ENCODE results near the gene ACACA. TPM values are rescaled to one million over a fixed set of nuclear protein-coding genes. Genes with fewer than 3 reads are reported as not detected.

ACACA gene
- total and polyA plus RNA-seq, 2 donors (not counting 1 experiment from before 2014, with no cell fraction given) = 4.8 to 26.2 TPM

GRCh38 chr17:37194208-37194607 is 212.4 kb downstream of the ACACA start:
- no peaks in the 10 kb centered on the region for H3K27me3 ChIP-seq (replicated peaks in 1 of 4; ENCODE audit: control extremely low read depth in 1 of 4, control insufficient read depth in 3 of 4, insufficient read depth in 4 of 4, low read length in 3 of 4)
- H3K9me3 ChIP-seq (ENCODE audit: control extremely low read depth in 1 of 3, control insufficient read depth in 2 of 3, insufficient read depth in 1 of 3, low read length in 2 of 3) = no peaks in the 10 kb centered on the region
- no peak overlapping the region for H3K9ac ChIP-seq (ENCODE audit: low read length)
- ChIA-PET CTCF (interaction anchor here (1.1 kb wide), 1 partner anchor 28 kb away, joined by 3 read pairs; no protein-coding TSS in a partner anchor), POLR2A (no interaction called here)
- H3K36me3 ChIP-seq (replicated peaks in 1 of 2; ENCODE audit: control extremely low read depth in 1 of 2, control insufficient read depth in 1 of 2, extremely low read depth in 1 of 2, insufficient read depth in 2 of 2, low read length in 1 of 2) = peaks cover 12 to 14% of the 10 kb centered on the region in 2 experiments
- no peak for DNase-seq
- H2AFZ ChIP-seq (ENCODE audit: insufficient read depth, low read depth, low read length, poor library complexity, severe bottlenecking) = no peak overlapping the region
- Mint-ChIP-seq H3K9me3 (ENCODE audit: insufficient read depth) (no peaks in the 10 kb centered on the region), H3K4me3 (no peak overlapping the region), H3K27me3 (no peaks in the 10 kb centered on the region), H3K27ac (no peak overlapping the region), H3K4me1 (peaks cover 2% of the 10 kb centered on the region)
- no peaks in the 10 kb centered on the region for H3K79me2 ChIP-seq (ENCODE audit: control insufficient read depth, insufficient read depth, low read length)
- WGBS (ENCODE audit: insufficient coverage) = no CpG with 5 or more reads among the region's 1 CpG
- no peaks in the 10 kb centered on the region for H3K4me1 ChIP-seq (ENCODE audit: control insufficient read depth in 2 of 2, insufficient read depth in 2 of 2, low read length in 2 of 2)
- no peak overlapping the region for H3K4me2 ChIP-seq (replicated peaks; ENCODE audit: low read depth, low read length, poor library complexity, severe bottlenecking)
- no peak overlapping the region for H3K27ac ChIP-seq (ENCODE audit: low read length in 2 of 2)
- TF ChIP-seq EZH2 (IDR thresholded peaks at IDR 0.05; ENCODE audit: borderline replicate concordance, insufficient read depth, low read depth, low read length, poor library complexity, severe bottlenecking) (no peak), CTCF (IDR thresholded peaks at IDR 0.05) (no peak)
- H4K20me1 ChIP-seq (ENCODE audit: control insufficient read depth, insufficient read depth, low read length, poor library complexity, severe bottlenecking) = no peaks in the 10 kb centered on the region
- H3K4me3 ChIP-seq (ENCODE audit: control extremely low read depth in 1 of 5, extremely low read depth in 1 of 5, insufficient read depth in 1 of 5, low read depth in 2 of 5, low read length in 4 of 5) = no peak overlapping the region
- no peak for ATAC-seq (ENCODE audit: low read depth)
- intact Hi-C loops (cut with micrococcal nuclease) = no loop called here

GRCh38 chr17:37191219-37191618 is 215.4 kb downstream of the ACACA start:
- CTCF ChIA-PET = interaction anchor here (1.4 kb wide), 1 partner anchor 12 kb away, joined by 4 read pairs; no protein-coding TSS in a partner anchor
- no peaks in the 10 kb centered on the region for H4K20me1 ChIP-seq (ENCODE audit: control insufficient read depth, insufficient read depth, low read length, poor library complexity, severe bottlenecking)
- WGBS (ENCODE audit: insufficient coverage) = no CpG with 5 or more reads among the region's 2 CpGs
- ATAC-seq (ENCODE audit: low read depth) (no peak), DNase-seq (no peak)
- POLR2A ChIA-PET = no interaction called here
- peaks cover 16 to 17% of the 10 kb centered on the region in 2 experiments for H3K36me3 ChIP-seq (replicated peaks in 1 of 2; ENCODE audit: control extremely low read depth in 1 of 2, control insufficient read depth in 1 of 2, extremely low read depth in 1 of 2, insufficient read depth in 2 of 2, low read length in 1 of 2)
- H3K4me1 ChIP-seq (ENCODE audit: control insufficient read depth in 2 of 2, insufficient read depth in 2 of 2, low read length in 2 of 2) = no peaks in the 10 kb centered on the region
- H3K27me3 Mint-ChIP-seq = no peaks in the 10 kb centered on the region
- no peaks in the 10 kb centered on the region for H3K9me3 ChIP-seq (ENCODE audit: control extremely low read depth in 1 of 3, control insufficient read depth in 2 of 3, insufficient read depth in 1 of 3, low read length in 2 of 3)
- no peak overlapping the region for H3K27ac ChIP-seq (ENCODE audit: low read length in 2 of 2)
- H3K4me3 Mint-ChIP-seq = no peak overlapping the region
- H3K4me1 Mint-ChIP-seq = no peaks in the 10 kb centered on the region
- H3K27me3 ChIP-seq (replicated peaks in 1 of 4; ENCODE audit: control extremely low read depth in 1 of 4, control insufficient read depth in 3 of 4, insufficient read depth in 4 of 4, low read length in 3 of 4) = no peaks in the 10 kb centered on the region
- no peak overlapping the region for H3K9ac ChIP-seq (ENCODE audit: low read length)
- intact Hi-C loops (cut with micrococcal nuclease) = no loop called here
- H2AFZ ChIP-seq (ENCODE audit: insufficient read depth, low read depth, low read length, poor library complexity, severe bottlenecking) = no peak overlapping the region
- no peaks in the 10 kb centered on the region for H3K9me3 Mint-ChIP-seq (ENCODE audit: insufficient read depth)
- TF ChIP-seq CTCF (IDR thresholded peaks at IDR 0.05) = no peak
- no peak overlapping the region for H3K27ac Mint-ChIP-seq
- H3K4me2 ChIP-seq (replicated peaks; ENCODE audit: low read depth, low read length, poor library complexity, severe bottlenecking) = no peak overlapping the region
- no peak overlapping the region for H3K4me3 ChIP-seq (ENCODE audit: control extremely low read depth in 1 of 5, extremely low read depth in 1 of 5, insufficient read depth in 1 of 5, low read depth in 2 of 5, low read length in 4 of 5)
- H3K79me2 ChIP-seq (ENCODE audit: control insufficient read depth, insufficient read depth, low read length) = no peaks in the 10 kb centered on the region

All from B cell (primary cell).